NCI-H2196 (cell line): ENCODE data around the gene PTPRG.
"Not testable (repeated sequence)": the region's sequence is repeated elsewhere in the genome, so short reads cannot be mapped to it uniquely, and the experiment has no call there.

Experiments
- DNase-seq: peaks from one replicate; lab custom pipeline; 2025; ENCODE audit not compliant: unreplicated experiment; lab: John Stamatoyannopoulos, UW

PTPRG gene

DNA sequence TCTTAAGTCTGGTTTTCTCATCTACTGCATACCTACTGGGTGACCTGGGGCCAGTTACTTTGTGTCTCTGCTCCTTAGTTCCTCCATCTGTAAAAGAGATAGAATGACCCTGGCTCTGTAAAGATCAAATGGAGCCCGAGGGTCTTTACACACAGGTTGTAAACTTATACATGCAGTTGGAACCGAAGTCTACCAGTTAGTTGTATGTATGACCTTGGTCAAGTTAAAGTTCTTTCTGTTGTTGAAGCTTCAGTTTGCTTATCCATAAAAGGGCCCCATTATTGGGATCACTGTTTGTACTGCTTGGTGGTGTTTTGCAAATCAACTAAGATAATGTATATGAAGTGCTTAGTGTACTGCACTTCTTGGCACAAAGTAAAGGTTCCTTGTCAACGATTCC is 186.9 kb downstream of the PTPRG start:
- DNase-seq = no peak

- DNase-seq = no peak
Observed at GRCh38 chr3:61750766-61751165, 189.4 kb downstream of the PTPRG start.

GRCh38 chr3:61758839-61759238 is 197.5 kb downstream of the PTPRG start:
- no peak for DNase-seq

DNA sequence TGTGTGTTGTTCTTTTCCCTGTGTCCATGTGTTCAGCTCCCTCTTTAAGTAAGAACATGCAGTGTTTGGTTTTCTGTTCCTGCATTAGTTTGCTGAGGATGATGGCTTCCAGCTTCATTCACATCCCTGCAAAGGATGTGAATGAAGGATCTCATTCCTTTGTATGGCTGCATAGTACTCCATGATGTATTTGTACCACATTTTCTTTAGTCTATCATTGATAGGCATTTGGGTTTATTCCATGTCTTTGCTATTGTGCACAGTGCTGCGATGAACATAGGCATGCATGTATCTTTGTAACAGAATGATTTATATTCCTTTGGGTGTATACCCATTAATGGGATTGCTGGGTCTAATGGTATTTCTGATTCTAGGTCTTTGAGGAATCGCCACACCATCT is 199.4 kb downstream of the PTPRG start:
- DNase-seq = not testable (repeated sequence)

- DNase-seq = no peak
Observed at GRCh38 chr3:61761694-61762430, 200.5 kb downstream of the PTPRG start.

DNA sequence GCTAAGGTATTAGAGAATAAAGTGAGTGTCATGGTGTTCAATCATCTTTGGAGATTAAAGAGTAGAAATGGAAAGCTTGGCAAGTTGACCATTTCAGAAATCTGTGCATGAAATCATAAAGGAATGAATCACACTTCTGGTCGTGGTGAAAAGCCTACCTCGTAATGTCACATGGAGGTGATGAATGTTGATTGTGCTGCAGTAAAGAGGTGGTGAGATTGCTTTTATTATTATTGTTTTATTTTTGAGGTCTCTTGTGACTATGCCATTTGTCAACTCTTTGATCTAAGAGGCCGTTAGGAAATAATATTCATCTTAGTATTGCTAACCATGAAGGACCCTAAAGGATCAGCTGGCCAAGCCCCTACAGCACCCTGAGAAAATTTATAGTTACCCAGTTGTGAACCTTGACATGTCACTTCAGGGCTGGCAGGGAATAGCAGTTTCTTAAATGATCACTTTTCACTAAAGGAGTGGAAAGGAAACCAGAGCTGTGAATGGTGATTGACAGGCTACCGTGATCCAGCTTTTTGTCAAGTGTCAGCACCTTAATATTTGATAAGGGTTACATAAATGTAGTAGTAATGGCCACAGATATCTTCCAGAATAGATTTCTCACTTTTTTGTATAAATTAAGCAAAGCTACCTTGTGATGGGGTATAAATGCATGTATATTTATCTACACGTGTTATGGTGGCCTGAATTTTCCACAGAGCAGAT is 203.9 kb downstream of the PTPRG start:
- no peak for DNase-seq

GRCh38 chr3:61768284-61769037 is 207.1 kb downstream of the PTPRG start:
- DNase-seq = no peak

GRCh38 chr3:61769266-61769990 is 208.1 kb downstream of the PTPRG start:
- DNase-seq = no peak

- no peak for DNase-seq
Observed at GRCh38 chr3:61771976-61772375, 210.6 kb downstream of the PTPRG start.

DNA sequence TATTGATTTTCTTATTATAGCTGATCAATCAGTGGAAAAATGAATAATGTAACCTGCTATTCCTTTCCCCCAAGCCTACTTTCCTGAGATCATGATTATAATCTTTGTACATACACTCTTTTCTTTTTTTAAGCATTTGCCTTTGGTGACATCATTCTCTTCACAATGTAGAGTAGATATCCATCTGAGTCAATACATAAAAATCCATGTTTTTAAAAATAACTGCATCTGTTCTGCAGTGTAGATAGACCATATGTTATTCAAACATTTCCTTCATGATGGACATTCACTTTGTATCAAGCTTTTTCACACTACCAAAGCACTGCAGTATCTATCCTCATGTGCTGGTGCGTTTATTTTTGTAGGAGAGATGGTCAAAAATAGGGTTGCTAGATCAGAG is 211.1 kb downstream of the PTPRG start:
- no peak for DNase-seq

DNA sequence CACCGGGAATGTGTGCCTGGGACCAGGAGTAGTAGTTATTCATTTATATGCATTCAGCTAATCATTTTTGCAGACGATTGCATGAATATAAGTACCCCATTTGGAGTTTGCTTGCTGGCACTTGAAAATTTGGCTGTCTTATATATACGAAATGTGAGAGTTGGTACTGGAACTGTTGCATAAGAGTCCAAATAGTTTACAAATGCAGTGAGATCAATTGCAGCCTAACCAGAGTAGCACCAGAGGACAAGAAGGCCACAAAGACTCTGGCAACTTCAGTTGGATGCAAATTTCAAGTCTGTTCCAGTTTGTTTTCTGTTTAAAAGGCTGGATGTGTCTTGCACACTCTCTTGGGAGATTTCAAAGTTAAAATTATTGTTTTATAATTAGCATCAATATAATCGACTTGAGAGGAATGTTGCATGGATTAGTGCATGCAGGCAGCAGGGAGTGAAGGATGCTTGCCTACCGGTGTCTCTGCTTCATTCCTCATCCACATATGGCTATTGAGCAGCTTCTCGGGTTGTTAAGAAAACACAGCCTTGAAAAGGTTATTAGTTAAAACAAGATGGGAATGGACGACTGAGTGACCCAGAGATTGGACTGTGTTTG is 213.0 kb downstream of the PTPRG start:
- DNase-seq = no peak

GRCh38 chr3:61776390-61776789 is 215.0 kb downstream of the PTPRG start:
- DNase-seq = no peak

DNA sequence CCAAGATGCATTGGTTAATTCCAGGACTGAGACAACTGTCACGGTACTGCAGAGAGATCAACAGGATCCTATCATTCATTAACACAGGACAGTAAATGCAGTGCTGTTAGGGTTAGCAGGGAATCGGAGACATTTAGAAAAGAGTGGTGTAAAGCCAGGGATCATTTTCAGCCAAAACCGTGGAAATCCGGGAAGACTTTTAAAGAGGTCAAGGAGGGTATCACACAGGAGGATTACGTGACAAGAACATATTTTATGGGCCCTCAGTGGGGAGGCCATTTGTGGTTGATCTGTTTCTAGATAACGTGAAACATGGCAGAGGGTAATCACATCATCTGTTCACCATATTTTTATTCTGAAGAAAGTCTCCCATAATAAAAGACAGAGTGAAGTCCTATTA is 216.1 kb downstream of the PTPRG start:
- DNase-seq = no peak

- DNase-seq = no peak
Observed at GRCh38 chr3:61778095-61778494, 216.7 kb downstream of the PTPRG start.

DNA sequence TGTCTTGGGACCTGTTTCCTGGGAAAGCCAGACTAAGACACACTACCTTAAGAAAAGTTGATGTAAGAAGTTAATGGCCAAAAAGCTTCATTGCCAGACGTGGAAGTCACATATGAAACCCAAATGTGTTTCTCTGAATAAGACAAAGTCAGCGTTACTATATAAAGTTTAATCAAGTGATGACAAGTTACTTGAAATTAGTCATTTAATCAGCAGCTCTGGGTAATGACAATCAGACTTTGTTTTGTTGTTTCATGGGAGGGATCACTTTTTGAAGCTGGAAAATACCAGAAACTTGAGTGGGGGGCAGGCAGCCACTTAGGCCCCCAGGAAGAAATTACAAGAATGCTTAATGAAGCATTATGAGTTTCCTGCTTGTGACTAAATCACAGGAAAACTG is 218.6 kb downstream of the PTPRG start:
- no peak for DNase-seq

- no peak for DNase-seq
Observed at GRCh38 chr3:61780455-61781228, 219.3 kb downstream of the PTPRG start.

DNA sequence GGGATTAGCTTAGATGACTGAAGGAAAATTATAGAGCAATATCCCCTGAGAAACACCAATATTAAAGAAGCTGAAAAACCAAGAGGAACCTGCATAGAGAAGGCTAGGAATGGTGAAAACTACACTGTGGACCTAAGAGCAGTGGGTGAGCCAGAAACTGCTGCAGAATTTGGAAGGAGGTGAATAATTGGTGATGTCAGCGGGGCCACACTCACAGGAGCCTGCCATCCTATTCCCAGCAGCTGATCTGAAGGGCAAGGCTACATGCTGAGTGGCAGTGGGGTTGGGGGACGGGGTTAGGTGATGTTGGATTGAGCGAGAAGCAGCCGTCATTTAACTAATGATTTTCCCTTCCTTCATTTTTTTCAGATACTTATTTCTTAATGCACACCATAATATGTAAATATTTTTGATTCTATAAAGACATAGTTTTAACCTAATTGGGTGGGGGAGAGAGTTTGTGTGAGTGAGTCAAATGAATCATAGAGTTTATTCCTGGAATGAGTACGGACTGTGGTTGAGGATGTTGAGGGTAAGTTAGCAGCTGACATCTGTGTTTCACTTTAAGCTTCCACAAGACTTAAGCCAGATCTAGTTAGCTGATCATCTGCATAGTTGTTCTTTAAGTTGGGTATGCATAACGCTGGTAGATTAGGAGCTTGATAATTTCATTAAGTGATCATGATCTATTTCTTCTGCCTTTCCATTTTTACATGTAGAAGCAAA is 222.8 kb downstream of the PTPRG start:
- no peak for DNase-seq

- no peak for DNase-seq
Observed at GRCh38 chr3:61788623-61789507, 227.5 kb downstream of the PTPRG start.
